Prostate gland (tissue), 2 donors: ENCODE measurements around the gene NAV2.

Experiments
- CTCF ChIP-seq, 4 experiments: fragments of 200-600 bp in 2 of 4; fragments of 450-650 bp in 2 of 4; sonication (generic) in 2 of 4; IDR thresholded peaks; 1 replicate in 3 of 4; 2 replicates in 1 of 4; pipeline ENCODE4 v1.5.1; 2016 to 2019; ENCODE audit warnings: antibody characterized with exemption in 4 of 4, mild to moderate bottlenecking in 2 of 4, moderate library complexity in 2 of 4
- POLR2A ChIP-seq: fragments of 450-650 bp; IDR thresholded peaks from one replicate; pipeline ENCODE4 v1.6.1; 2016; ENCODE audit warnings: antibody characterized with exemption, mild to moderate bottlenecking
- POLR2AphosphoS5 ChIP-seq: sonication (generic); formaldehyde crosslinking; IDR thresholded peaks from one replicate; pipeline ENCODE4 v1.6.1; 2017; ENCODE audit warnings: antibody characterized with exemption

- TF ChIP-seq CTCF (IDR thresholded peaks at IDR 0.05) (no peak), POLR2A (no peak), POLR2AphosphoS5 (no peak)
These were observed 409.5 kb downstream of the NAV2 start for GRCh38 chr11:20122131-20122530.
